ENCODE measurements around the gene MUSTN1. TPM values are rescaled to one million over a fixed set of nuclear protein-coding genes. Genes with fewer than 3 reads are reported as not detected.

The MUSTN1 gene
- polyA plus RNA-seq, 2 donors: 7.0 to 13.1 TPM

DNA sequence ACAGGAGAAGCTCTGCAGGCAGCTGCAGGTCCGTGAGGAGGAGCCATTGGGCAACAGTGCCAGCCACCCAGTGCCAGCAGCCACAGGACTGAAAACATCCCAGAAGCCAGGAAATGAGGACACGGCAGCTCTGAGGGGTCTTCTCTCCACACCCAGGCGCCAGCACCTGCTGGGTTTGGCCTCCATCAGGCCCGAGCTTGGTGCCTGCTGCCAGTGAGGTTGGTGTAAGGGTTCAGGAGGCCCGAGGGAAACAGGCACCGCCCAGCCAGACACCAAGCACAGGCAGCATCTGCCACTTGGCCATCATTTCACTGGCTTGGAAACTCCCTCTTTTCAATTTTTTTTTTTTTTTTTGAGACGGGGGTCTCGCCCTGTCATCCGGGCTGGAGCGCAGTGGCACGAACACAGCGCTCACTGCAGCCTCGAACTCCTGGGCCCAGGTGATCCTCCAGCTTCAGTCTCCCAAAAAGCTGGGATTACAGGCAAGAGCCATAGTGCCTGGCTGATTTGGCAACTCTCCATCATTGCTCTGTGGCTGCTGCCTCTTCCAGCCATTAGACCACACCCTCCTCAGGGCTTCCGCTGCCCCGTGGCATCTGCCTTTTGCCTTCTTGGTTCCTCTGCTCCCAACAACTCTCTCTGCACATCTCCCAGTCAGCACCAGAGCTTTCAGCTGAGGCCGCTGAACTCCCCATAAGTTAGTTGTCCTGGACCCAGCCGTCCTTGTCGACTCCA, 41.7 kb downstream of the MUSTN1 start:
- H3K27me3 ChIP-seq (ENCODE audit: control insufficient read depth in 1 of 2, insufficient read depth in 2 of 2, low read length in 2 of 2): no peaks in the 10 kb centered on the region
- H3K27ac ChIP-seq (ENCODE audit: low read depth in 2 of 2, low read length in 1 of 2): no peak overlapping the region
- 68 to 77% methylated on average over 18 of the region's 18 CpGs for WGBS, 2 donors
- H3K9me3 ChIP-seq (ENCODE audit: control insufficient read depth in 2 of 2, insufficient read depth in 1 of 2, low read depth in 1 of 2, low read length in 1 of 2): no peaks in the 10 kb centered on the region
- peaks cover 0 to 5% of the 10 kb centered on the region in 2 donors for H3K4me1 ChIP-seq (ENCODE audit: control insufficient read depth in 2 of 2, insufficient read depth in 2 of 2, low read length in 1 of 2)
- H3K4me3 ChIP-seq (ENCODE audit: low read depth in 1 of 2, low read length in 2 of 2): no peak overlapping the region
- H3K36me3 ChIP-seq (ENCODE audit: control insufficient read depth in 2 of 2, insufficient read depth in 2 of 2, low read length in 1 of 2): no peaks in the 10 kb centered on the region

- H3K36me3 ChIP-seq (ENCODE audit: control insufficient read depth in 2 of 2, insufficient read depth in 2 of 2, low read length in 1 of 2): no peaks in the 10 kb centered on the region
- no peaks in the 10 kb centered on the region for H3K9me3 ChIP-seq (ENCODE audit: control insufficient read depth in 2 of 2, insufficient read depth in 1 of 2, low read depth in 1 of 2, low read length in 1 of 2)
- H3K27me3 ChIP-seq (ENCODE audit: control insufficient read depth in 1 of 2, insufficient read depth in 2 of 2, low read length in 2 of 2): no peaks in the 10 kb centered on the region
- peaks cover 0 to 5% of the 10 kb centered on the region in 2 donors for H3K4me1 ChIP-seq (ENCODE audit: control insufficient read depth in 2 of 2, insufficient read depth in 2 of 2, low read length in 1 of 2)
- H3K27ac ChIP-seq (ENCODE audit: low read depth in 2 of 2, low read length in 1 of 2): no peak overlapping the region
- 84 to 88% methylated on average over 7 of the region's 7 CpGs for WGBS, 2 donors
- H3K4me3 ChIP-seq (ENCODE audit: low read depth in 1 of 2, low read length in 2 of 2): no peak overlapping the region
Observed at GRCh38 chr3:52792413-52792812, 42.4 kb downstream of the MUSTN1 start.

GRCh38 chr3:52791928-52792327, 42.9 kb downstream of the MUSTN1 start:
- H3K36me3 ChIP-seq (ENCODE audit: control insufficient read depth in 2 of 2, insufficient read depth in 2 of 2, low read length in 1 of 2): no peaks in the 10 kb centered on the region
- no peak overlapping the region for H3K27ac ChIP-seq (ENCODE audit: low read depth in 2 of 2, low read length in 1 of 2)
- no peaks in the 10 kb centered on the region for H3K27me3 ChIP-seq (ENCODE audit: control insufficient read depth in 1 of 2, insufficient read depth in 2 of 2, low read length in 2 of 2)
- peaks cover 0 to 5% of the 10 kb centered on the region in 2 donors for H3K4me1 ChIP-seq (ENCODE audit: control insufficient read depth in 2 of 2, insufficient read depth in 2 of 2, low read length in 1 of 2)
- no peaks in the 10 kb centered on the region for H3K9me3 ChIP-seq (ENCODE audit: control insufficient read depth in 2 of 2, insufficient read depth in 1 of 2, low read depth in 1 of 2, low read length in 1 of 2)
- 80 to 85% methylated on average over 4 of the region's 4 CpGs for WGBS, 2 donors
- H3K4me3 ChIP-seq (ENCODE audit: low read depth in 1 of 2, low read length in 2 of 2): no peak overlapping the region

GRCh38 chr3:52791366-52791765, 43.5 kb downstream of the MUSTN1 start:
- WGBS, 2 donors: 82 to 83% methylated on average over 12 of the region's 12 CpGs
- H3K36me3 ChIP-seq (ENCODE audit: control insufficient read depth in 2 of 2, insufficient read depth in 2 of 2, low read length in 1 of 2): no peaks in the 10 kb centered on the region
- H3K27ac ChIP-seq (ENCODE audit: low read depth in 2 of 2, low read length in 1 of 2): no peak overlapping the region
- H3K4me1 ChIP-seq (ENCODE audit: control insufficient read depth in 2 of 2, insufficient read depth in 2 of 2, low read length in 1 of 2): peaks cover 0 to 5% of the 10 kb centered on the region in 2 donors
- no peak overlapping the region for H3K4me3 ChIP-seq (ENCODE audit: low read depth in 1 of 2, low read length in 2 of 2)
- H3K27me3 ChIP-seq (ENCODE audit: control insufficient read depth in 1 of 2, insufficient read depth in 2 of 2, low read length in 2 of 2): no peaks in the 10 kb centered on the region
- H3K9me3 ChIP-seq (ENCODE audit: control insufficient read depth in 2 of 2, insufficient read depth in 1 of 2, low read depth in 1 of 2, low read length in 1 of 2): no peaks in the 10 kb centered on the region

- H3K27me3 ChIP-seq (ENCODE audit: control insufficient read depth in 1 of 2, insufficient read depth in 2 of 2, low read length in 2 of 2): no peaks in the 10 kb centered on the region
- peaks cover 0 to 5% of the 10 kb centered on the region in 2 donors for H3K4me1 ChIP-seq (ENCODE audit: control insufficient read depth in 2 of 2, insufficient read depth in 2 of 2, low read length in 1 of 2)
- no peaks in the 10 kb centered on the region for H3K9me3 ChIP-seq (ENCODE audit: control insufficient read depth in 2 of 2, insufficient read depth in 1 of 2, low read depth in 1 of 2, low read length in 1 of 2)
- 88% methylated on average over 13 of the region's 13 CpGs for WGBS, 2 donors
- H3K4me3 ChIP-seq (ENCODE audit: low read depth in 1 of 2, low read length in 2 of 2): no peak overlapping the region
- no peaks in the 10 kb centered on the region for H3K36me3 ChIP-seq (ENCODE audit: control insufficient read depth in 2 of 2, insufficient read depth in 2 of 2, low read length in 1 of 2)
- no peak overlapping the region for H3K27ac ChIP-seq (ENCODE audit: low read depth in 2 of 2, low read length in 1 of 2)
Observed at GRCh38 chr3:52790741-52791140, 44.1 kb downstream of the MUSTN1 start.

DNA sequence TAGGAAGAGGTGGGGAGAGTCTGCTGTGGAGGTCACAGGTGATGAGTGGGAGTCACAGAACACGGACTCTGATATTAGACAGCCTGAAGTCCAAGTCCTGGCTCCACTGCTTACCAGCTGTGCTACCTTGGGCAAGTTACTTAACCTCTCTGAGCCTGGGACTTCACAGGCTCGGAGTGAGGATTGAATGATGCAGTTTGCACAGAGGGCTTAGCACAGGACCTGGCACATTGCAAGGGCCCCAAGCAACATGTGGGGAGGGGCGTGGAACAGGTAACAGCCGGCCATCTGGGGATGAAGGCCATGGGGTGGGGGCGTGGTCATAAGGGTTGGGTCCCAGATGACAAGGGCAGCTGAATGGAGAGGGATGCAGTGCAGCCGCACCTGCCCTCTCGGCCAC, 44.5 kb downstream of the MUSTN1 start:
- no peaks in the 10 kb centered on the region for H3K36me3 ChIP-seq (ENCODE audit: control insufficient read depth in 2 of 2, insufficient read depth in 2 of 2, low read length in 1 of 2)
- H3K4me1 ChIP-seq (ENCODE audit: control insufficient read depth in 2 of 2, insufficient read depth in 2 of 2, low read length in 1 of 2): peaks cover 0 to 5% of the 10 kb centered on the region in 2 donors
- H3K9me3 ChIP-seq (ENCODE audit: control insufficient read depth in 2 of 2, insufficient read depth in 1 of 2, low read depth in 1 of 2, low read length in 1 of 2): no peaks in the 10 kb centered on the region
- no peak overlapping the region for H3K4me3 ChIP-seq (ENCODE audit: low read depth in 1 of 2, low read length in 2 of 2)
- H3K27ac ChIP-seq (ENCODE audit: low read depth in 2 of 2, low read length in 1 of 2): no peak overlapping the region
- H3K27me3 ChIP-seq (ENCODE audit: control insufficient read depth in 1 of 2, insufficient read depth in 2 of 2, low read length in 2 of 2): no peaks in the 10 kb centered on the region
- 70 to 85% methylated on average over 7 of the region's 7 CpGs for WGBS, 2 donors

DNA sequence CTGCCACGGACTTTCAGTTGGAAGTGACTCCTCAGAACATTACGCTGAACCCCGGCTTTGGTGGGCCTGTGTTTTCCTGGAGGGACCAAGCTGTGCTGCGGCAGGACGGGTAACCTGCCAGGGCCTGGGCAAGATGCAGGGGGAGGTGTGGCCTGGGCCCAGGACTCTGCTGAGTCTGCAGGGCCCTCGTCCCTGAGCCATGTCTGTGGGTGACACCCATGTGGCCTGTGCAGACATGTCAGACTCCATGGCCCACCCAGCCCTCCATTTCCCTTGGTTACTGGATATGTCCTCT, 45.1 kb downstream of the MUSTN1 start:
- Histone ChIP-seq H3K36me3 (ENCODE audit: control insufficient read depth in 2 of 2, insufficient read depth in 2 of 2, low read length in 1 of 2) (no peaks in the 10 kb centered on the region), H3K4me3 (ENCODE audit: low read depth in 1 of 2, low read length in 2 of 2) (no peak overlapping the region), H3K27me3 (ENCODE audit: control insufficient read depth in 1 of 2, insufficient read depth in 2 of 2, low read length in 2 of 2) (no peaks in the 10 kb centered on the region), H3K9me3 (ENCODE audit: control insufficient read depth in 2 of 2, insufficient read depth in 1 of 2, low read depth in 1 of 2, low read length in 1 of 2) (no peaks in the 10 kb centered on the region), H3K4me1 (ENCODE audit: control insufficient read depth in 2 of 2, insufficient read depth in 2 of 2, low read length in 1 of 2) (peaks cover 0 to 5% of the 10 kb centered on the region in 2 donors), H3K27ac (ENCODE audit: low read depth in 2 of 2, low read length in 1 of 2) (no peak overlapping the region)
- 66 to 84% methylated on average over 6 of the region's 6 CpGs for WGBS, 2 donors

DNA sequence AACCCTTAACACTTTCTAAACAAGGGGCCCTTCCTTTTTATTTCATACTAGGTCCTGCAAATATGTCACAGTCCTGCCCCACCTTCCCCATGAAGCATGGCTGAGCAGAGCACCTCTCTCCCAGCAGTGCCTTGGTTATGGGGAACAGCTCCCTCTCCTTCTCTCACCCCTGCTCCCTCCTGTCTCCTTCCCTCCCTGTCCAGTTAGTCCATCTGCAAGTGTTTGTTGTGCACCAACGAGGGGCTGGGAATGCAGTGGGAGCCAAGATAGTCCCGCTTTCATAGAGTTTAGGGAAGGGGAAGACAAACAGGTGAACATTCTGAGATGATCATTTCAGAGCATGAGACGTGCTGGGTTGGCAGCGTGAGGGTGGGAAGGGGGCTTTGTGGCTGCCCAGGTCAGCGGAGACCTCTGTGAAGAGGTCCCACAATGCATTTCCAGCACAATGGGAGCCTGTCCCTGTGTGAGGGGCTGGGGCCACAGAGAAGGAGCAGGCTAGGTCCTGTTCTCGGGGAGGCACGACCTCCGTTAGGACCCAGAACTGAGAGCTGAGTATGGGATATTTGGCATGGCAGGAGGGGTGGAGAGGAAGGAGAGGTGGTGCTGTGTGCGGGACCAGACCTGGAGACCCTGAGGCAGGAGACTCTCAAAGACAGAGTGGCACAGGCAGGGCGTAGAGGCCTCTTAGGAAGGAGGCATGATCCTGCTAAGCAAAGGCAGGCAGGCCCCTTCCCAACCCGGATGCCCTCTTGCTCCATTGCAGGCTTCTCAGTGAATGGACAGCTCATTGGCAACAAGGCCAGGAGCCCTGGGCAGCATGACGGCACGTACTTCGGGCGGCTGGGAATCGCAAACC, 45.7 kb downstream of the MUSTN1 start:
- H3K4me1 ChIP-seq (ENCODE audit: control insufficient read depth in 2 of 2, insufficient read depth in 2 of 2, low read length in 1 of 2): peaks cover 0 to 5% of the 10 kb centered on the region in 2 donors
- H3K9me3 ChIP-seq (ENCODE audit: control insufficient read depth in 2 of 2, insufficient read depth in 1 of 2, low read depth in 1 of 2, low read length in 1 of 2): no peaks in the 10 kb centered on the region
- no peaks in the 10 kb centered on the region for H3K36me3 ChIP-seq (ENCODE audit: control insufficient read depth in 2 of 2, insufficient read depth in 2 of 2, low read length in 1 of 2)
- H3K27ac ChIP-seq (ENCODE audit: low read depth in 2 of 2, low read length in 1 of 2): no peak overlapping the region
- H3K4me3 ChIP-seq (ENCODE audit: low read depth in 1 of 2, low read length in 2 of 2): no peak overlapping the region
- no peaks in the 10 kb centered on the region for H3K27me3 ChIP-seq (ENCODE audit: control insufficient read depth in 1 of 2, insufficient read depth in 2 of 2, low read length in 2 of 2)
- WGBS, 2 donors: 81 to 82% methylated on average over 16 of the region's 16 CpGs

GRCh38 chr3:52787672-52788625, 46.9 kb downstream of the MUSTN1 start:
- Histone ChIP-seq H3K36me3 (ENCODE audit: control insufficient read depth in 2 of 2, insufficient read depth in 2 of 2, low read length in 1 of 2) (no peaks in the 10 kb centered on the region), H3K27me3 (ENCODE audit: control insufficient read depth in 1 of 2, insufficient read depth in 2 of 2, low read length in 2 of 2) (no peaks in the 10 kb centered on the region), H3K9me3 (ENCODE audit: control insufficient read depth in 2 of 2, insufficient read depth in 1 of 2, low read depth in 1 of 2, low read length in 1 of 2) (no peaks in the 10 kb centered on the region), H3K27ac (ENCODE audit: low read depth in 2 of 2, low read length in 1 of 2) (no peak overlapping the region), H3K4me1 (ENCODE audit: control insufficient read depth in 2 of 2, insufficient read depth in 2 of 2, low read length in 1 of 2) (peaks cover 0 to 5% of the 10 kb centered on the region in 2 donors), H3K4me3 (ENCODE audit: low read depth in 1 of 2, low read length in 2 of 2) (no peak overlapping the region)
- 75% methylated on average over 17 of the region's 17 CpGs for WGBS, 2 donors

All from esophagus (tissue), 2 donors.